CD4-positive, alpha-beta T cell treated with Interleukin-1 beta for 1 hour (primary cell): Measurements from ENCODE around the gene KCNJ6.

Experiments
- DNase-seq, 2 donors: peaks; one replicate each; pipeline ENCODE4 v3.0.0-alpha.2; 2020 to 2022

KCNJ6 gene

DNA sequence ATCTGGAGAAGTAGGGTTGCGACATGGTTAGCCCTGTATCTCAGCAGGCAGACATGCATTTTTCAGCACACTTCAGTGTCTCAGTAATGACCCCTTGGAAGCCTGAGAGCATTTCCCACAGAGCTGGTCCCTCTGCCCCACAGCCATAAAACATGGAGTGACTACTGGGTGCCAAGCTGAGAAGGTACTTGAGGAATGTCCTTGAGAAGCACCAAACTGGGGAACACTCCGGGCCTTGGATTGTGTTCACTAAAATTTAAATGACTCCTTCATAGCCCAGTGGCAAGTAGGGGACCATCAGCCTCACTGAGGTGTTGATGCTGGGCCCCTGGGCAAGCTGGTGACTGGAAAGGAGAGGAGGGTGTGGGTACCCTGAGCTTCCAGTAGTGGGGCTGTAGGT is 54.7 kb downstream of the KCNJ6 start:
- DNase-seq: no peak

DNA sequence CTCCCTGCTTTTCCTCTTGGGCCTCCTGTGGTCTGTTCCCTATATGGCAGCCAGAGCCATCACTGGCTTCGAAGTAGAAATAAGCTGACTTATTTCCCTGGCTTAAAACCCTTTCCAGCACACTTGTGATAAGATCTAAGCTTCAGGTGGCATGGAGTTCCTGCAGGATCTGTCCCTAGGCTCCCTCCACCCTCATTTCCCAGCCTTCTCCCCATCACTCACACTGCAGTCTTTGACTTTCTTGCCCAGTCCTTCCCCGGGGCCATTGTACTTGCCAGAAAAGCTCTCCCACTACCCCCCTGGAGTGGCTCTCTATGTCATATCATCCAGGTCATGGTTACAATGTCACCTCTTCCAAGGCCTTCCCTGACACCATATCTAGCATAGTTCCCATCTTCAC is 55.8 kb downstream of the KCNJ6 start:
- DNase-seq: no peak

DNA sequence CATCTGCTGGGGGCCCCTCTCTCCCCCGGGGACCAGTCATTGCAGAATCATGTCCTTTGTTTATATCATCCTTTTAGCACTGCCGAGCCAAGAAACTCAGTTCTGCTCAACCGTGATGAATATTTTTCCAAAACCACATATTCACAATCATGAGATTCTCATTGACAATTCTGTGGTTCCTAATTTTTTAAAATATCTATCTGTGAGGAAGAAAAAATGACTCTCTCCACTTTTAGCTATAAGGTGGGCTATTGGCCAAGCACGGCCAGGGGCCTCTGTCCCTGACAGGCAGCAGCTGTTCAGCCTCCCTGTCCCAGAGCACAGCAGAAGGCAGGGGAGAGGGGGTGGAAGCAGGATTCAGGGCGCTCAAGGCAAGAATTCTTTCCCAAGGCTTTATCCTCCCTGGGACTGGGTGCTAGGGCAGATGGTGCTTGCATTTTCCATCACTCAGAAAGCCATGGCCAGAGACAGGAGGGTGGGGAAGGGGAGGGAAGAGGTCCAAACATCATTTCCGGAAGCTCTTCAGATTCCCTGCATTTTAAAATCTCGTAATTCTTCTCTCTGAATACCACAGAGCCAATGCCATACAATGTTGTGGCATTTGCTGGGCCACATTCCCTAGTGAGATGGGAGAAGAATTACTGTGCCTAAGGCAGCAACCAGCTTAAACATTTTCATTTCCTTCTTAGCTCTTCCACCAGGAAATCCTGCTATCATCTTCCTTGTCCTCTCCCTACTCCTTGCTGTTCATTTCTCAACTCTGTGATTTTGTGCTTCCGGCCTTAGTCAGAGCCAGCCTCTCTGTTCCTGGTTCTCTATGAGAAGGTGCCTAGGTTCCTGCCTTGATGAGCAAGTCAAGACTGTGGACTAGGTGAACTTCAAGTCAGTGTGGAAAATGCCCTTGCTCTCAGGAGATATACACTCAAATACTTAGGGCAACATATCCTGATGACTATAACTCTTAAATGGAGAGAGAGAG is 60.3 kb downstream of the KCNJ6 start:
- DNase-seq: no peak

DNA sequence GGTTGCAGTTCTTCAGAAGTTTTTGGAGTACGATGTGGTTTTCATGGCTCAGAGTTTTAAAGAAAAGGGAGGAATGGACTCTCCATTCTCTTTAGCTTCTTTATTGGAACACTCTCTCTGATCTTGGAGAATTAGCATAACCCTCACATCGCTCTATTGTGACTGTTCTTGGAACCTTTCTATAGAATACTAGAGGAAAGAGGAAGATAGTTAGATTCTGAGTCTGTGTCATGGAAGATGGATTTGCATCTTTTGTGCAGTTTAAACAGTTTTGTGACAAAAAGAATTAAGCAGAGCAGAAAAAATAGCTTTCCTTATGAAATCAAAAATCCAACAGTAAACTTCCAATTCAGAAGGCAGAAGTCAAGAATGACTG is 61.0 kb downstream of the KCNJ6 start:
- DNase-seq: no peak

DNA sequence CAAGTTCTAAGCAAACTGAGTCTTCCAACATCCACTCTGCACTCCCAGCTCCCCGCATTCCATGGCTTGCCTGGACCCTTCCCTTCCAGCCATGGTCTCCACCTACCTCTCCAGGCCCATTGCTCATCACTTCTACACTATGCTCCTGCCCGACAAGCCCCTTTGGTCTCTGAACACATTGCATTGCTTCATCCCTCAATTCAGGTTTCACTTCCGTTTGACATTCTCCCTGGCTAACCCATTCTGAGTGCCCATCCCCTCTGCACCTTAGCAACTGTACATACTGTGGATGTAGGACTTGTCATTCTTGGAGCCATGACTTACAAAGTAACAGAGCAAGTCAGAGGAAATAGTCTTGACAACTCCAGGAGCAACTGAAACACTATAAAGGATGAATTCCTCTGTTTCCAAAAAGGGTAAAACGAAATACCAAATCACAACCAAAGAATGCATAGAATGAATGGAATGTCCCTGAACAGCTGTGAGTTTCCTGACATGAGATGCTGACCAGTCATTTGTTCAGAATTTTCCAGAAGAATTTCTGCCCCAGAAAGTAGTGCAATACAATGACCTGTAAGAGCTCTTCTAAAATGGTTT is 66.7 kb downstream of the KCNJ6 start:
- DNase-seq: no peak

DNA sequence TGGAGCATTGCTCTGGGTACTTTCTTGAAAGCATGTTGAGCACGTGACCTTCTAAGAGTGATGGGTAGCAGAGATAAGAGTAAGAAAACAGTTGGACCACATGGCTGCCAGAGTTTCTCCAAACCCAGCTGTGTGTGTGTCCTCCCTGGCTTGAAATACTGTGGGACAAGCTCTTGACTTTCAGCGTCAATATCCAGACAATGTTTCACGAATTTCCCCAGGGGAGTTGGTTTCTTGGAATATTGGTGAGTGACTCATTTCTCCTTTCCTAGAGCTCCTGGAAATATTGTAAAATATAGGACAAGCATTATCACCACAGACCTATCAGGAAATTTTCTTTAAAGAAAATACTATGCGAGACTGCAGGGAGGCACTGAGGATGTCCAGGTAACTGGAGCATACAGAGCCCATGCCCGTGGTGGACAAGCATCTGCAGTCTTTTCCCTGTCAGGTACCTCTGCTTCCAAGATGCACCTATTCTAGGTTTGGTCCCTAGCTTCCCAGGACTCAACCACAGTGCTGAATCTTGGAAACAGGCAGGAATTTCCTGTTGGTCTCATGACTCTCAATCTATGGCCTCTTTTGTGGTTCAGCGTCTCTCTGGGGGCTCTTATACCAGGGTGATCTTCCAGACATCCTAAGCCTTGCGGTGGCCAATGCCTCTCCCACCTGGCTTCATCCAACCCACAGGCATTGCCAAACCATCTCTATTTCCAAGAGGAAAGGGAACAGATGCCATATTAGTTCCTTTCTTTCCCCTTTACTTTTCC is 67.4 kb downstream of the KCNJ6 start:
- DNase-seq: no peak

DNA sequence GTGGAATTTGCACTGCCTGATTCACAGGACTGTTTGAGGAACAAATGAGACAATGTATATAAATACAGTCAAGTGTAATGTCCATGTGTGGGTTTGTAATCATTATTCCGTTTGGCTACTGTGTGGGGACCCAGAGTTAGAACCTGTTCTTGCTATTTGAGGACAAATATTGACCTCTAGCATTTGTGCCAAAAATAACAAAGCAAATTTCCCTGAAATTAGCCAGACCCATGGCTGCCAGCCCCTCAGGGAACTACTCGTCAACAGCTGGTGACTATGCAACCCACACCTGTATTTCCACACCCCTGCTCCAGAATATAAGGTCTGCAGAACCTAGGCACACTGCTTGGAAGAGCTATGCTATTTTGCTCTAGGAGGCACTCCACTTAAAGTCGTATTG is 70.7 kb downstream of the KCNJ6 start:
- DNase-seq: no peak

DNA sequence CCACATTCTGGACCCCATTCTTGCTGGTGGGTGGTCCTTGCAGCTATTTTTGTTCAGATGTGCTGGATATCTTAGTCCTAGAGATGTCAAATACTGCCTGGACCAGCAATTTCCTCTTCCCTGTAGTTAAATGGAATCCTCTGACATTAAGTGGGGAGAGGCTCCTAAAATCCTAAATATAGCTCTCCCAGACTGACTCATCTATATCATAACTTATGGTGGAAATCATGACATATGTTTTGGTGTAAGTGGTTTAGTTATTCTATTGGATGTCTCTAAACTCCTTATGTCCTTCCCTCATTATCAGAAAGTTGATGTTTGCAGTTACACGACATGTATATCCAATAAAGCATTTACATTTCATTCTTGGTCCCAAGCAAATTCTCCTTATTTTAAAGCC is 73.1 kb downstream of the KCNJ6 start:
- DNase-seq: no peak

DNA sequence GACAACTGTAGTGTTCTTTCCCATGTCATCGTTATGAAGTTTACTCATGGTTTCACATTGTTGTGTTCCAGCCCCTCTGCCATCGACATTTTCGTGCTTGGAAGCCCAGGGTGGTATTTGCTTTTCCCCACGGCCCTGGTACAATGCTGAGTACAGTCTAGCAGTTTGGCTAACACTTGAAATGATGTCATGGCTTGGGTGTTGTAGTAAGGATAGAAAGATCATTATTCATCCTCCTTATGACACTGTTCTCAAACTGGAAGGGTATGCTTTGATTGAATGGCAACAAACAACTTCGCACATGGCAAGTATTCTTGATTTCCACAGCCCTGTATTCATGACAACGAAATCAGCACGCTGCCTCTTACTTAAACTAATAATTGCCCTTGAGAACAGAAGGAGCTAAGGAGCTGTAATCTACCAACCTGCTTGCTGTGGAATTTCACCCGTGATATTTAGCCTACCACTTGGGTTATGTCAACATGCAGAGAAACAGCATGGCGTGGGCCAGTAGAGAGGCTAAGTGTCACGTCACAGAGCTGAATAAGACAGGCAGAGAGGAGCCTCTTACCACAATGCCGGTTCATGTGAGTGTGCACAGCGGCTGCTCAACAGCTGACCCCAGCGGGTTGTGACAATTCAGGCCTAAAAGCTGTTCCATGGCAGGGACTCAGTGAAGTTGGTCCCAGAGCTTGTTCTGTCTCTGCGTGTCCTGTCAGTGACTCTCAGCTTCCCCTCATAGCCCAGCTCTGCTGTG is 73.9 kb downstream of the KCNJ6 start:
- no peak for DNase-seq

DNA sequence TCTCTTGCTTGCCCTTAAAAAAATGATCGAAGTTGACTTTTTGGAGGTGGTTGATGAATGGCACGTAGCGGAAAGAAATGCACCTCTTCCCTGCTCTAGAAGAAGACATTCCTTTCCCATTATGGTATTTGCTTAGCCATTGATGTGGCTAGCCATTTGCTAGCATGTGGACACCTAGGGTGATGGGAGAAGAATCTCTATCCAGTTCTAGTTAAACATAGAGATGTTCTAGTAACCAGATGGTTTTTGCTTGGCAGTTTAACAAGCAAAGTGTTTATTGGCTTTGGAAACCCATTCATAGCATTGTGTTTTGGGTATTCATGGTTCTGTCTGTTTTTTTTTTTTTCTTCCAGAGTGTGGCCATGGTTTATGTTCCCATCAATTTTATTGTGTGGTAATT is 78.9 kb downstream of the KCNJ6 start:
- no peak for DNase-seq

DNA sequence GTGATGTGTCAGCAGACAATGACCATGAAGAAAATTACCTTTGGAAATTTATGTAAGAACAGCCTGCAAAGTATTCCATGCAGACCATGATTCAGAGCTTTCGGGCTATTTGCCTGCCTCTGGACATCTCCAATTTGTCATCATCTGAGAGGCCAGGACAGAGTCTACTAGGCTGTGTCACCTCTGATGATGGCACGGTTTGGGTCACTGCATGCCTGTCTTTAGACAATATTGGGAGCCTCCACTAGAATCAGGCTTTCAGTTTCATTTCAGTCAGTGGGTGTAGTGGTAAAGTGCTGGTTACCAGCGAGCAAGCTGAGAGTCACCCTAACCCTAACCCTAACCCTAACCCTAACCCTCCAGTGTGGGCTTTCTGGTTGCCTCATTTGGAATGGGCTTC is 80.8 kb downstream of the KCNJ6 start:
- DNase-seq: no peak

DNA sequence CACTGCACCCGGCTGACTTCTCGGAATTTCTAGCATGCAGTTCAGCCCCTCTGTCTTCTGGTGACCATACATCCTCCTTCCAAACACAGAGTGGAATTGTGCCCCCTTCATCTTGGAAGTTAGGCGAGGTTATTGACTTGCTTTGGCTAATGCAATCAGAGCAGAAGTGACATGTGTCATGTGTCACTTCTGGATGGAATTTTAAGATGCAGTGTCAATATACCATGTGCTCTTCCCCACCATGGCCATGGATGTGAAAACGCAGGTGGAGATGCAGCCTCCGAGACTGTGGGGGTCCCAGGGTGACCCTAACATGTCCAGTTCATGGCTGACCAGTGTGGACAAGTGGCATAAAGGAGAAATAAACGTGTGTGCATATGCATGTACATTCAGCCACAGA is 83.0 kb downstream of the KCNJ6 start:
- no peak for DNase-seq

DNA sequence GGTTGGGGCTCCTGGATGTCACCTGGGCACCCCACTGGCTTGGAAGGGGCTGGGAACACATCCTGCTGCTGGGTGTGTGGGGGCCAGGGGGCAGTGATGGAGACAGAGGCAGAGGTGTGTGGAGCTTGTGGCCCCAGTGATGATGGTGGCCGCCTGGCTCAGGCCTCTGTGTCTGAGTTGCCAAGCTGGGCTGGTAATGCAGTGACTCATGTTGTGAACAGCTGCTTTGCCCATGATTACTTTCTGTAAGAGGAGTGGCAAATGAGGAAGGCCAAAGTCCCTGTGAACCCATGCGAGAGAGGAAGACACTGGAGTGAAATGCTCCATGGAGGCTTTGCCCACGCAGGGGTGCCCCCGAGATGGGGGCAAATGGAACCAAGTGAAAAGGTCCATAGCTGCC is 86.8 kb downstream of the KCNJ6 start:
- peak in 1 of 2 donors; percentile 47 for DNase-seq

DNA sequence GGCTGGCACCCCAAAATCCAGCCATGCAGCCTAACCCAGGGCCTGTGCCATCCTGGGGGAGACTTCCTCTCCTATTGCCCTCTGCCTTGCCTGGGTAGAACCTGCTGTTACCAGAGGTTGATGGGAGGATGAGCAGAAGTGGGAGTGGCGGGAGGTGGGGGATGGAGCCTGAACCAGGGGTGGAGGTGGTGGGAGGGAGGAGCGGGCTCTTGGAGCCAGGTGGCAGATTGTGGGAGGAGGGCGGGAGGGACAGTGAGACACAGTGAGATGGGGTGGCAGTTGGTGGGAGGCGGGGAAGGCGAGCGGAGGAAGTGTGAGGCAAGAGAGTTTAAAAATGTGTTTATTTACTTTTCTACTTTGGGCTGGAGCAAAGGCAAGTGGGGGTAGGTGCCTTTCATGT is 87.3 kb downstream of the KCNJ6 start:
- DNase-seq: no peak

DNA sequence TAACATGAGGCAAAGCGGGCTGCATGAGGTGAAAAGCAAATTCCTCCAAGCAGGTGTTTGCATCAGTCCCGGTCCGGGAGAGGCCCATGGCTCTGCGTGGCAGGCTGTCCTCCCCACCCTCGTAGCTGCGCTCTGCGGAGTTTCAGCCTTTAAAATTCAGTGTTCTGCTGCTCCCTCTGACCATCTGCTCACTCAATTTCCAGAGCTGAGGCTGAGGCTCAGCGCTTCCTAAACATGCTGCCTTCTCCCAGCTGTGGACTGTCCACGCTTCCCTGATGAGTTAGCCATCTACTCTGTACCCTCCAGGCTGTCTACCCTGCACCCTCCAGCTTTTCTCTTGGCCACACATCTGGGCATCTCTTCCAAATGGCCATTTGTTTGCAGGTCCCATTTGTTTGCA is 87.7 kb downstream of the KCNJ6 start:
- DNase-seq: no peak

DNA sequence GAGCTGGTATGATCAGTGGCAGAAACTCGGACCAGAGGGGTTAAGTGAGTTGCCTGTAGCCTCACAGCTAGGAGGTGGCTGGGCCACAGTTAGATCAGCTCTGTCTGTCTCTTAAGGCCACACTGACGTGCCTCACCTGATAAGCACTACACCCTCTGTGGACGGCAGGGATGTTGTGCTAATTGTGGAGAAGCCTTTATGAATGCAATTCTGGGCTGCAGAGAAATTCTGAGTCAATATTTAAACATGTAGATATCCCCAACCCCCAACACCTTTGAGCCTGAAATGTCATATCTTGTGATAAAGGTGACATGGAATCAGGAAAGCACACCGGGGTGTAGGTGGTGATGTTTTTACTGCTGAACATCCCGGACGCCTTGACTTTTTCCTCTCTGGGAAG is 88.3 kb downstream of the KCNJ6 start:
- no peak for DNase-seq

DNA sequence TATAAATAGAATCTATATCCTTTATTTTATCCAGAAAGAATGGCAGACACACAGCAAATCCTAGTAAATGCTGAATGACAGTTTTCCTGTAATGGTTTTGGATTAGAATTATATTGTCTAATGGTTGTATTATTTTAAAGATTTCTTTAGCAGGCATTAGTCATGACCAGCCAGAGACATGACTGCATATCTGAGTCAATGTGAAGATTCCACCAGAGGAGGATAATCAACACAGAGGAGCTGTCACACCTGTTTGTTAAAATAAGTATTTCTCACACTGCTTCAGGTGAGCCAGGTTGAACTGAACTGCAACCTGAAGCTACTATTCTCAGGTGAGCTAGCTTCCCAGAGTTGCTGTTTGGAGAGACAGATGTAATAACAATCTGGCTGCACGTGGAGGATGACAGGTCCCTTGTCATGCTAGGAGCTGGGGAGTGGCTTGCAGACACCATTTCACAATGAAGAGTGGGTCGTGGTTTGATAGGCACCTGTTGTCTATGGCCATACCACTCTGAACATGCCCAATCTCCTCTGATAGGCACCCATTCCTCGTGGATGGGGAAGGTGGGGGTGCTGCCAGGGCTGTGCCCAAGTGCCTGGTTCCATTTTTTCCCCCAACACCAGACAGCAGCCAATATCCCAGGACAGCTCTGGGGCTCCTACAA is 94.3 kb downstream of the KCNJ6 start:
- no peak for DNase-seq

DNA sequence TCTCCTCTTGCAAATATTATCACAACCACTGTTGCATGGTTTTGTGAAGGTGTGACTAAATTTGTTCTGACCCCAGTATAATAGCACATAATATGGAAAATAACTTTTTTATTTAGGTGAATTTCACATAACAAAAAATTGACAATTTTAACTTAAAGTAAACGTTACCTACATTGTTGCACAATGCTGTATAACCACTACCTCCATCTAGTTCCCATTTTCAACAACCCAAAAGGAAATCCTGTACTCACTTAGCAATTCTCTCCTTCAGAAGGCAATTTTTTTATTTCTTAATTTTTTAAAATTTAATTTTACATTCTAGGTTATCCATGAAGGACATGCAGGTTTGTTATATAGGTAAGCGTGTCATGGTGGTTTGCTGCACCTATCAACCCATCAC is 95.2 kb downstream of the KCNJ6 start:
- no peak for DNase-seq

DNA sequence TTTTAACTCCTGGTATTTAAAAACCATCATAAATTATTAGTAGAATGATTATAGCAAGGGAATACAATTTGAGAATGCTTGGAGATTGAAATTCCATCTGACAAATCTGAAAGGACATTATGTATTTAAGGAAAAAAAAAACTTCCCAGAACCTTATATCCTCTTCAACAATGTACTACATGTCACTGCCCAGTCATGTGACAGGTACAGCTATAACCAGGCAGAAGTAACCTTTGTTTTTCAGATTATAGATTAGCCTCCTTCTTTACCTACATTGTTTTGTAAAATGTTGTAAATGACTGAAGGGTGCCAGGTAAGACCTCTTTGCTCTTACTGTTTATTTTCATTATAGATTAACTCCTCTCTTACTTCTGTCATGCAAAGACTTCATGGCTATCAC is 96.9 kb downstream of the KCNJ6 start:
- DNase-seq: no peak

DNA sequence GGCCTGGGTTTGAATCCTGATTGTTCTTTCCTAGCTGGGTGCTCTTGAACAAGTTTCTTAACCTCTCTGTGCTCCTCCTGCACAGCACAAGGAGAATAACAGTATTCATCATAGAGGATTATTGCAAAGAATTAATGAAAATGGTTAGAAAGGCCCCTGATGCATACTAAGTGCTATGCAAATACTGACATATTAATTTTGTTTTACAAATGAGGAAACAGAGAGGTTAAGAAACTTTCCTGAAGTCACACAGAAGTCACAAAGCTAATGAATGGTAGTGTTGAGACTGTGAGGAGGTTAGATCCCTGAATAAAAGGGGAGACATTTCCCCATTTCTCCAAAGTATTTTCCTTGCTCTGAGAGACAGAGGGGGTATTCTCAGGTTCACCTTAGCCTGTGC is 99.0 kb downstream of the KCNJ6 start:
- DNase-seq: no peak

DNA sequence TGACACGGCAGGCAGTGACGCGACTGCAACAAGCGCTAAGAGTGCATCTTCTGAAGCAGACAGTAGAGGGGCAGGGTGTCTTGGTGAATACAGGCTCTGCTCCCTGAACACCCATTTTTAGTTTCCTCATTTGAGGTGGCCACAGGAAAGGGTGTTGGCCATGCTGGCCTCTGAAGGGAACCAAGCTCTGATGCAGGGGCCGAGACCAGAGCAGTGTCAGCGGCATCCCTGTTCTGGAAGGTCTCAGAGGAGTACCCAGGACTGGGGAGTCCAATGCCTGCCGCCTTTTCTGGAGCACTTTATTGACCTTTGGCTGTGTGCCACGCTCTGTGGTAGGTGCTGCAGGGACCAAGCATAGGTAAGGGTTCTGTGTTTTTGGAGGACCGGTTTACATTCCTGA is 100.4 kb downstream of the KCNJ6 start:
- peak in 1 of 2 donors; percentile 31 for DNase-seq

DNA sequence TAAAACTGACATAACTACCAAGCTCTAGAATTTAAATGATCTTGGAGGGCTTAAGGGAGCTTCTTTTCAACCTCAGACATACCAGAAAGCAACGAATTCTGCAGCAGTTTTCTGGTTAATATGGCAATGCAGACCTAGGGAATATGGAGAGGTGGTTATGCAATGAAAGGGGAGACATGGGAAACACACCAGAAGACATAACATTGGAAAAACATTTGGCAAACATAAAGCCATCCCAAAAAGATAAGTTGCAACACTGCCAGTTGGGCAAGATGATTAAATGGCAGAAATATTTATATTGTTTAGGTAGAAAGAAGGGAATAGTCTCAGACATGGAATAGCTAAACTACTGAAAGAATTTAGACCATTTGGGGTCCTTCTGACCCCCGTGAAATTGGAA is 104.5 kb downstream of the KCNJ6 start:
- no peak for DNase-seq

DNA sequence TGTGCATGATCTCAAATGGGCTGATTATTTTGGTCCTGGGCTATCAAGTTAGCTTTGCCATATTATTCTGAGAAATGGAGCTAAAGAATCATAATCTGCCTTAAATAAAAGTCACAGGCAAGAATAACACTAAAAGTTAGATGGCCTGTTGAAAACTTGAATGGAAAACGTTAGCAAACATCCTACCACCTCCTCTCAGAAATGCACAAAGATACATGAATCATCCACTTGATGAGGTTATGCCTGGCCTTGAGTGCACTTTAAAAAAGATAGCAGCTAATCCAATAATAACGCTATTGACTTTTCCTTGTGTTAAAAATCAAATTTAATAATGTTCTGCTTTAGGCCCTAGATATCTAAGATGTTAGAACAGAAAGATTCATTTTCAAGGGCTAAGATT is 108.0 kb downstream of the KCNJ6 start:
- DNase-seq: no peak
